Peyer's patch (tissue), 4 donors: ENCODE results near the gene POLA1. TPM values are rescaled to one million over a fixed set of nuclear protein-coding genes. Genes with fewer than 3 reads are reported as not detected.
"Not testable (repeated sequence)": the region's sequence is repeated elsewhere in the genome, so short reads cannot be mapped to it uniquely, and the experiment has no call there.

Source experiments
- DNase-seq, 3 donors: peaks; one replicate each; pipeline ENCODE4 v3.0.0-alpha.2; 2017 to 2019
- H3K27ac ChIP-seq, 4 donors: fragments of 200-600 bp; sonication (generic); one replicate each; pipeline ENCODE4 v1.5.1; 2016 to 2019
- H3K27me3 ChIP-seq, 2 donors: fragments of 200-600 bp; sonication (generic); one replicate each; pipeline ENCODE4 v1.5.1; 2019
- H3K36me3 ChIP-seq, 3 donors: fragments of 200-600 bp; sonication (generic); one replicate each; pipeline ENCODE4 v1.5.1; 2016 to 2019
- H3K4me1 ChIP-seq, 4 donors: fragments of 200-600 bp; sonication (generic); one replicate each; pipeline ENCODE4 v1.5.1; 2016 to 2019
- H3K4me3 ChIP-seq, 4 donors: fragments of 200-600 bp; sonication (generic); 1 replicate in 3 of 4; 2 replicates in 1 of 4; pipeline ENCODE4 v1.5.1; 2016 to 2019; ENCODE audit warnings: mild to moderate bottlenecking in 1 of 4
- H3K9me3 ChIP-seq, 4 donors: fragments of 200-600 bp; sonication (generic); one replicate each; pipeline ENCODE4 v1.5.1; 2016 to 2019; ENCODE audit warnings: mild to moderate bottlenecking in 1 of 4
- CTCF ChIP-seq, 6 experiments: fragments of 450-650 bp in 4 of 6; fragments of 200-600 bp in 2 of 6; sonication (generic) in 1 of 6; IDR thresholded peaks; one replicate each; pipeline ENCODE4 v1.5.1; 2017 to 2019; ENCODE audit warnings: antibody characterized with exemption in 6 of 6, mild to moderate bottlenecking in 3 of 6, moderate library complexity in 1 of 6
- POLR2A ChIP-seq, 2 donors: fragments of 450-650 bp; IDR thresholded peaks; one replicate each; pipeline ENCODE4 v1.5.1; 2017; ENCODE audit warnings: antibody characterized with exemption in 2 of 2, mild to moderate bottlenecking in 2 of 2, moderate library complexity in 2 of 2
- total RNA-seq, 4 donors: library from RNA; depleted of rRNA; stranded (reverse); fragments of >200 nt; gene quantifications; one replicate each; pipeline ENCODE4 v1.1.0, GENCODE V29; 2016

POLA1 gene
- total RNA-seq, 4 donors from 2014 or later = 5.3 to 51.2 (median 9.5) TPM

GRCh38 chrX:24851780-24852179, 158.1 kb downstream of the POLA1 start:
- no peak overlapping the region for H3K27ac ChIP-seq

GRCh38 chrX:24858004-24858746, 164.5 kb downstream of the POLA1 start:
- H3K27ac ChIP-seq = no peak overlapping the region
- no peaks in the 10 kb centered on the region for H3K27me3 ChIP-seq
- no peak overlapping the region for H3K4me3 ChIP-seq
- H3K4me1 ChIP-seq = no peaks in the 10 kb centered on the region
- no peaks in the 10 kb centered on the region for H3K36me3 ChIP-seq
- no peak for DNase-seq
- no peaks in the 10 kb centered on the region for H3K9me3 ChIP-seq
- TF ChIP-seq CTCF (IDR thresholded peaks at IDR 0.05) (no peak), POLR2A (IDR thresholded peaks at IDR 0.05) (no peak)

More at GRCh38 chrX:24851780-24852179, 158.1 kb downstream of the POLA1 start:
- DNase-seq = no peak
- Histone ChIP-seq H3K4me1 (no peaks in the 10 kb centered on the region), H3K27me3 (no peaks in the 10 kb centered on the region), H3K9me3 (no peaks in the 10 kb centered on the region), H3K36me3 (no peaks in the 10 kb centered on the region), H3K4me3 (no peak overlapping the region)
- TF ChIP-seq POLR2A (IDR thresholded peaks at IDR 0.05) (no peak), CTCF (IDR thresholded peaks at IDR 0.05) (no peak)

GRCh38 chrX:24859211-24859841, 165.6 kb downstream of the POLA1 start:
- H3K4me3 ChIP-seq = no peak overlapping the region
- TF ChIP-seq POLR2A (IDR thresholded peaks at IDR 0.05) = no peak
- no peak for TF ChIP-seq CTCF (IDR thresholded peaks at IDR 0.05)
- no peaks in the 10 kb centered on the region for H3K27me3 ChIP-seq
- H3K36me3 ChIP-seq = no peaks in the 10 kb centered on the region
- H3K9me3 ChIP-seq = no peaks in the 10 kb centered on the region
- no peak for DNase-seq
- H3K4me1 ChIP-seq = no peaks in the 10 kb centered on the region
- no peak overlapping the region for H3K27ac ChIP-seq

- H3K27ac ChIP-seq = no peak overlapping the region
- H3K27me3 ChIP-seq = no peaks in the 10 kb centered on the region
- no peak for DNase-seq
- H3K4me3 ChIP-seq = no peak overlapping the region
- no peaks in the 10 kb centered on the region for H3K9me3 ChIP-seq
- no peaks in the 10 kb centered on the region for H3K36me3 ChIP-seq
- no peaks in the 10 kb centered on the region for H3K4me1 ChIP-seq
- TF ChIP-seq POLR2A (IDR thresholded peaks at IDR 0.05) = no peak
- TF ChIP-seq CTCF (IDR thresholded peaks at IDR 0.05) = no peak
Measured at GRCh38 chrX:24860140-24860539, 166.4 kb downstream of the POLA1 start.

GRCh38 chrX:24862343-24862742, 168.6 kb downstream of the POLA1 start:
- no peak overlapping the region for H3K27ac ChIP-seq
- no peaks in the 10 kb centered on the region for H3K27me3 ChIP-seq
- no peak overlapping the region for H3K4me3 ChIP-seq
- no peaks in the 10 kb centered on the region for H3K4me1 ChIP-seq
- no peaks in the 10 kb centered on the region for H3K36me3 ChIP-seq
- no peak for DNase-seq
- H3K9me3 ChIP-seq = no peaks in the 10 kb centered on the region
- TF ChIP-seq POLR2A (IDR thresholded peaks at IDR 0.05) (no peak), CTCF (IDR thresholded peaks at IDR 0.05) (no peak)

- H3K4me3 ChIP-seq = not testable (repeated sequence)
Measured at GRCh38 chrX:24863779-24864178, 170.1 kb downstream of the POLA1 start.

More at GRCh38 chrX:24863779-24864178, 170.1 kb downstream of the POLA1 start:
- H3K27ac ChIP-seq, H3K4me1 ChIP-seq, H3K27me3 ChIP-seq, H3K36me3 ChIP-seq, DNase-seq, H3K9me3 ChIP-seq: not testable (repeated sequence)
